AML-193 (cell line): ENCODE data around the gene NHLRC4.

Experiments used
- DNase-seq, 2 experiments: peaks; one replicate each; lab custom pipeline; 2025; lab: John Stamatoyannopoulos, UW

NHLRC4 gene

DNA sequence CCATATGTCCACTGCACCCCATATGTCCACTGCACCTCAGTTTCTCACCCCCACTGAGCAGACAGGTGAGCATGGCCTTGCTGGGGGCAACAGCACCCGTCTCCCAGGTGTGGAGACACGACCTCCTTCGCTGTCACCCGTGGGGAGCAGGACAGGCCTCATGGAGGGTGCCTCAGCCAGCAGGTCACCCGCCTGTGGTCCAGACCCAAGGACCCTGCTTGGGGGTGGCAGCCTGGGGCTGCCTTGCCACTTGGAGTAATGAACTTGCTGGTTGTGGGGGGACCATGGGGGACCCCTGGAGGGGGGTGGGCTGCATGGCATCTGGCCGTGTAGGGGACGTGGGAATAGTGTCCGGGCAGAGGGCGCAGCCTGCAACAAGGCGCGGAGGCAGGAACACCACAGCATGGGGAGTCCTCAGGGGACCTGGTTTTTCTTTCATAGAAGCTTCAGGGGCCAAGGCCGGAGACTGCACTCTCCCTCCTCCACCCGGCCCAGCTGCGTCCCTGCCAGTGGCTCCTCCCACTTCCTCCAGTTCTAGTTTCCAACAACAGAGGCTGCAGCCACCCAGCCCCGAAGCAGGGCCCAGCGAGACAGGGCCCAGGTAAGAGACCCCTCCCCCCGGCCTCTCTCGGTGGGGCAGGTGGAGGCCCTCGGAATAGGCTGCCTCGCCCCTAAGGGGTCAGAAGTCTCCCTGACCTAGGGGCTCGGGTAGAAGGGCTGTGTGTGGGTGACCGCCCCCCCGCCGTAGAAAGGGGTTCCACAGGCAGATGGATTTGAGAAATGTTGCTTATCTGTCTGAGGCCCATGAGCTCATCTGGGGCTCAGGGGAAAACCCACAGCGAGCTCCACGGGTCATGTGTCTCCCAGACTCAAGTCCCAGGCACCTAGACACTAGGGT is at the start of gene NHLRC4:
TSS of gene NHLRC4 (plus strand) at position 531 of the 898 bp plus-strand sequence. CDS start 1,043 bp downstream, outside the sequence.
- peak in 1 of 2 experiments; percentile 37 for DNase-seq

GRCh38 chr16:518858-519257 is 47.9 kb upstream of the NHLRC4 start:
- no peak for DNase-seq

DNA sequence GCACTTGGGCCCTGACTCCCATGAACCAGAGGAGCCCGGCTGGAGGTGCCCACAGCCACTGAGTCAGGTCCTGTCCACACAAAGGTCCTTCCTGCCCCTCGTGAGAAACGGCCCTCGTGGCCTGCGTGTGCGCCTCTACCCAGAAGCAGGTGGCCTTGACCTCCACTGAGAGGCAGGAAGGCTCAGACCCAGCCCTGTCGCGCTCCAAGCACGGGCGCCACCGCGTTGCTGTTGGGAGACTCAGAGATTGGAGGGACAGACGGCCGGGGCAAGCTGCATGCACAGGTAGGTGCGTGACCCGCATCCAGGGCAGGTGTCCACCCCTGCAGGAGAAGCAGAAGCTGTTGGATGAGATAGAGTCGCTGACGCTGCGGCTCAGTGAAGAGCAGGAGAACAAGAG is 47.4 kb upstream of the NHLRC4 start:
- DNase-seq = no peak

- no peak for DNase-seq
These were observed 46.7 kb upstream of the NHLRC4 start for GRCh38 chr16:519841-520687.

DNA sequence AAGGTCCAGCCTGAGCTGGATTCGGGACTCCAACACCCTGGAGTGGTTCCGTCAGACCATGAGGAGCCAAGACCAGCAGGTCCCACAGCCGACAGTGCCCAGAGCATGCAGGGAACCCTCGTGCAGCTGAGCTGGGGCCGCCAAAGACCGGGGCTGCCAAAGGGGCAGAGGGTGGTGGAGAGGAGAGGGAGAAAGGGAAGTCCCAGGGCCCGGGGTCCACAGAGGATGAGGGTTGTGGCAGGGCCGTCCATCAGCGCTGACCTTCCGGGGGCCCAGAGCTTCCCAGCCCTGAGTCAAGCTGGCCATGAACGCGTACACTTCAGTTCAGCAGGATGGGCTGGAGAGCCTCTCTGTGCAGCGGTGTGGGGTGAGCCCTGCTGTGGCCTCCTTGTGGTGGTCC is 46.0 kb upstream of the NHLRC4 start:
- DNase-seq = no peak

DNA sequence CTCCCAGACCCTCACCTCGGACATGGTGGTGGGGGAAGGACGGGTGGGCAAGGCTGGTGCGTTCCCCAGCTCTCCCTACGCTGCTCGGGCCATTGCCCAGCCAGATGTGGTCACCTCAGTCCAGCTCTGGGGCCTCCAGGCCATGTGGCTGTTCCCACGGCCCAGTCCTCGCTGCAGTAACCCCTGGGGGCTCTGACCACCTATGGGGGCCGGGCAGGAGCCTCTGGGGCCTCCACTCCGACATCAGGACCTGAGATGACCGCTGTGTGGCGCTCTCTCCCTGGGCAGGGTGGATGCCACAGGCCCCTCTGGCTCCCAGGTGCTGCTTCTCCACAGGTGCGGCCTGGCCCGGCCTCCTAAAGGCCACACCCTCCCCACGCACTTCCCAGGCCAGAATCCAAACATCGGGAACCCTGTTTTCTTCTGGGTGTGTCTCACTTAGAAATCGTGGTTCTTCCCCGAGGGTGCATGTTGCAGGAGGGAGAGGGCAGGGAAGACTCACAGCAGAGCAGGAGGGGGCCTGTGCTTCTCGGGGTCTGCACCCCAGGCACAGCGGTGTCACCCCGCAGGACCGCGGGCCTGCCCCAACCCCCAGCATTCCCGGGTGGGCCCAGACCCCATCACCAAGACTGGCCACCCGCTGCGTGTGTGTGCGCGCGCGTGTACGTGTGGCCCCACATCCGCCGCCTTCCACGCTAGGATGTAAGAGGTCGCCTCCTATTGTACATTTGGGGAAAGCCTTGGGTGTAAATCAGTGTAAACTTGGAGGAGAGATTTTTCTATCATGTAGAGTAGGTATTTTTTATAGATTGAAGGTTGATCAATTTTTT is 45.2 kb upstream of the NHLRC4 start:
- DNase-seq = no peak

- no peak for DNase-seq
These were observed 44.3 kb upstream of the NHLRC4 start for GRCh38 chr16:522320-523096.

DNA sequence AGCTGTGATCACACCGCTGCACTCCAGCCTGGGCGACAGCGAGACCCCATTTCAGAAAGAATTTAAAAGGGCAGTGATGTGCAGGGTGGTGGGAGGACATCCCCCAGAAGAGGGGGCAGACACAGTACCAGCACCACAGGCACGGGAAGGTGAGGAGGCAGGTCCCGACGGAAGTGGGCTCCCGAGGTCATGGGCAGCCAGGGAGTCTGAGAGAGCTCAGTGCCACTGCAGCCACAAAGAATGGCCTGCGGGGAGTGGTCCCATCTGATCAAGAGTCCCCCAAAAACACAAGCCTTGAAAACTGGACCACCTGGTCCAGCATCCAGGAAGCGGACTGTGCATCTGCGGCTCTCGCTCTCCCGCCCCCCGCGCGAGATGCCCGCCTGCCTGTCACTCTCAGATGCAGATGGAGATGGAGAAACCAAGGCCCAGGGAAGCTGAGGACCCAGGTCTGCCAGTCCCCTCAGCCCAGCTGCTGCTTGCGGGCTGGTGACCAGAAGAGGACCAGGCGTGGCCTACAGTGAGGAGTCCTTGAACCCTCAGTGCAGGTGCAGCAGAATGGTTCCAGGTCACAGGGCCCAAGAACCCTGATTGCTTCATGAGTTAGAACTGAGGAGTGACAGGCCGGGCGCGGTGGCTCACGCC is 43.6 kb upstream of the NHLRC4 start:
- DNase-seq = no peak

DNA sequence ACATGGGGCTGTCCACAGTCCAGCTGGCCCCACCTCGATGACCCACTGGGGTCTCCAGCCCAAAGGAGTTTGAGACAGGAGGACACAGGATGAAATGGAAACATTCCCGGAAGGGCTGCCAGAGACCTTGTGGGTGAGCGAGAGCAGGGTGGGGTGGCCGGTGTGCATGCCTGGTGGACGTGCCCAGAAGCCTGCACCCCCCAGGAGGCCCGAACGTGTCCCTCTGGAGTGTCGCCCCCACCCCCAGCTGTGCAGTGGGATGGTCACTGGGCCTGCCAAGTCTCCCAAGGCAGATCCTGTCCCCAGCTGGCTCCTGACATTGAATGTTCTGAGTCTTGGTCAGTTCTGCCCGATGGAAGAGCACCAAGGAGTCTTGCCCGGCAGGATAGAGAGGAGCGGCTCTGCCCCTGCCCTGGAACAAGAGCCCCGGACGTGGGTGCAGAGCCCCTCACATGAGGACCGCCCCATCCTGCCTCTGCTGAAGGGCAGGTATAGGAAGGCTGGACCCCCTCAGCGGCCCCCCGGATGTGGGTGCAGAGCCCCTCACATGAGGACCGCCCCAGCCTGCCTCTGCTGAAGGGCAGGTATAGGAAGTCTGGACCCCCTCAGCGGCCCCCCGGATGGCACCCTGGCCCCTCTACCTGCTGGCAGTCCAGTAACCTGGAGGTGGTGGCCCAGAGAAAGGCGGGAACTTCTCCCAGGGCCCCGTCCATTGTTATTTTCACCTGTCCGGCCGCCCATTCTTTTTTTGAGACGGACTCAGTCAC is 42.3 kb upstream of the NHLRC4 start:
- DNase-seq = no peak

GRCh38 chr16:525123-525519 is 41.7 kb upstream of the NHLRC4 start:
- no peak for DNase-seq

- DNase-seq = peak in 1 of 2 experiments; percentile 5
These were observed 41.2 kb upstream of the NHLRC4 start for GRCh38 chr16:525520-526180.

DNA sequence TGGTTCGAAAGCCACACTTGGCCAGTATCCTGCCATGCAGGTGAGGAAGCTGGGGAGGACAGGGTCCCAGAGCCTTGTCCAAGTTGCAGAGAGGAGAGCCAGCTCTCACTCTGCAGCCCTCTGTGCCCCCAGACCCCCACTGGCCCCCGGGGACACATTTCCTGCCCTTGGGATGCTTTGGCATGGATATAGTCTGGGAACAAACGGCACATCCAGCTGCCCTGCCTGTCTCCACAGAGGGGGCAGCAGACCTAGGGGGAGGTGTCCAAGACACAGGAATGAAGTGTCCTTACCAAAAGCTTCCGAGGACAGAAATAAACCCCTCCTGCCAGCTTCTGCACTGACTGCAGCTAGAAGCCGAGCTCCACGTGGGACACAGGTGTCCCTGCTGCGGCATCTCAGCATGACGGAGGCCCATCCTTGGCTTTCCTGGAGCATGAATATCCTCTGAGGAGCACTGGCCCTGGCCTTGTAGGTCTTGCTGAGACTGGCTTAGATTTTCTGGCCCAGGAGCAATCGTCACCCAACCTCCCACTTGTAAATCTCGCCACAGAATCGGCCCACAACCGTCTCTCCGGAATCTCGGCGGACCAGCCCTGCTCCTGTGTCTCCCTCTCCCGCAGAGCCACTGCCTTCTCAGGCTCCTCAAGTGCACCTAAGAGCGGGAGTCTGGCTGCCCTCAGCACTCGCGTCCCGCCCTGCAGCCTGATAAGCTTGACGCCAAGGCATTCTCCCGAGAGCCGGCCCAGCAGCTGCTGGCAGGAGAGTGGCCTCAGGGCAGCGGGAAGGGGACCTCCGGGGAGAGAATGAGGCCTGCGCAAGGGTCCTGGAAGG is 40.4 kb upstream of the NHLRC4 start:
- peak in 1 of 2 experiments; percentile 24 for DNase-seq

DNA sequence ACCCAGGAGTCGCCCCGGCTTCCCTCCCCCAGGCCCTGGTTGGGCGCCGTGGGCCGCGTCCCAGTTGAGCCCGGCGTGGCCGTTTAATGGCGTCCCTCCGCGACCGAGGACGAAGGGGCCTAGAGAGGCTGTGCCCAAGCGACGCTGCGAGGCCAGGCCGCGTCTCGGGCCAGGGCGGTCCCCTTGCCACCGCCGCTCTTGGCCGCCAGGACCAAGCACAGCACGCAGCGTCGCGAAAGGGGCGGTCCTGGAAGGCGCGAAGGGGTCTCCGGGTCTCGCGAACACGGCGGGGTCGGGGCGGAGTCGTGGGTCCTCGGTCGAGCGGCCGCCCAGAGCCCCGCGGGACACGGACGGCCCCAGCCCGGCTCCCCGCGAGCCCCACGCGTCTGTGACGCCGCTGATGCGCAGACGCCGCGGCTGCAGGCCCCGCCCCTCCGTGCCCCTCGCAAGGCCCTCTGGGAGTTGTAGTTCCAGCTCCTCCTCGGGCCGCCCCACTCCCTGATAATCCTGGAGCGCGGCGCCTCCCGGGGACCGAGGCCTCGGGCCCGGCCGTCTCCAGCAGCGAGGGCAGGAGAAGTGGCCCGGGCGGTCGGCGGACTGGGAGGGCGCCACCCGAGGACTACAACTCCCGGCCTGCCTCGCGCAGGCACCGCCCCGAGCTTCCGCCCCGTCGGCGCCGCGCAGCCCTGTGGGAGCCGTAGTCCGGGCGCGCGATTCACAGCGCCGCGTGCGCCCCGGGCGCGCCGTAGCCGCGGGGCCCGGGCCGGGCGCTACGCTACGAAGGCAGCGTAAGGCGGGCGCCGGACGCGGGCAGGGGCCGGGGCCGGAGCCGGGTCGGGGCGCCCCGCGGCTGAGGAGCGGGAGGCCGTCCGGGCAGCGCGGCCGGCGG is 39.5 kb upstream of the NHLRC4 start, which contains the start of gene CAPN15:
TSS of gene CAPN15 (plus strand) at position 698 of the 889 bp plus-strand sequence. CDS start 19,127 bp downstream, outside the sequence.
- DNase-seq = peak; percentile 80 to 81

- peak; percentile 48 to 59 for DNase-seq
These were observed 38.4 kb upstream of the NHLRC4 start for GRCh38 chr16:528111-529011.

- peak in 1 of 2 experiments; percentile 48 for DNase-seq
These were observed 37.7 kb upstream of the NHLRC4 start for GRCh38 chr16:529012-529575.
